Activated gamma-delta T cell treated with Interleukin-2 at 50 U/mL for 16 hours (primary cell): ENCODE measurements around the gene THOC2.

ENCODE experiments used
- DNase-seq: peaks from one replicate; pipeline ENCODE4 v3.0.0-alpha.2; 2020

Gene THOC2

GRCh38 chrX:123562342-123563146 is 170.3 kb downstream of the THOC2 start:
- no peak for DNase-seq

- no peak for DNase-seq
Observed at GRCh38 chrX:123561439-123562215, 171.2 kb downstream of the THOC2 start.

- no peak for DNase-seq
Observed at GRCh38 chrX:123550829-123551228, 182.0 kb downstream of the THOC2 start.
